Suprapubic skin (tissue), 4 donors: ENCODE measurements around the gene TAX1BP1.

Experiments used
- CTCF ChIP-seq, 2 donors: fragments of 200-600 bp in 1 of 2; fragments of 450-650 bp in 1 of 2; sonication (generic) in 1 of 2; IDR thresholded peaks; one replicate each; pipeline ENCODE4 v1.5.1; 2016 to 2019; ENCODE audit warnings: antibody characterized with exemption in 2 of 2, mild to moderate bottlenecking in 1 of 2, moderate library complexity in 1 of 2
- EP300 ChIP-seq: sonication (generic); formaldehyde crosslinking; IDR thresholded peaks from one replicate; pipeline ENCODE4 v1.6.1; 2017; ENCODE audit warnings: antibody characterized with exemption
- POLR2A ChIP-seq, 2 donors: fragments of 450-650 bp; IDR thresholded peaks; one replicate each; pipeline ENCODE4 v1.6.1; 2017; ENCODE audit warnings: antibody characterized with exemption in 2 of 2, mild to moderate bottlenecking in 2 of 2, moderate library complexity in 2 of 2
- POLR2AphosphoS5 ChIP-seq, 3 donors: sonication (generic); formaldehyde crosslinking; IDR thresholded peaks; one replicate each; pipeline ENCODE4 v1.6.1; 2017; ENCODE audit warnings: antibody characterized with exemption in 3 of 3

GRCh38 chr7:27834179-27834921, 94.4 kb downstream of the TAX1BP1 start:
- TF ChIP-seq CTCF (IDR thresholded peaks at IDR 0.05) (no peak), POLR2A (IDR thresholded peaks at IDR 0.05) (no peak), POLR2AphosphoS5 (IDR thresholded peaks at IDR 0.05) (no peak), EP300 (no peak)
